Gastrocnemius medialis (tissue), 4 donors: ENCODE results near the gene ARHGAP12. TPM values are rescaled to one million over a fixed set of nuclear protein-coding genes. Genes with fewer than 3 reads are reported as not detected.

Experiments used
- ATAC-seq, 2 donors: fragments of 150-250 bp; one replicate each; pipeline ENCODE4 v1.9.1; 2016
- DNase-seq, 2 donors: peaks; one replicate each; pipeline ENCODE4 v3.0.0-alpha.2; 2019
- H3K27ac ChIP-seq, 4 donors: fragments of 200-600 bp; sonication (generic); 1 replicate in 1 of 4; 2 replicates in 3 of 4; pipeline ENCODE4 v1.5.1; 2016 to 2018; ENCODE audit warnings: mild to moderate bottlenecking in 2 of 4, moderate library complexity in 1 of 4
- H3K27me3 ChIP-seq, 3 donors: fragments of 200-600 bp; sonication (generic) in 2 of 3; 1 replicate in 1 of 3; 2 replicates in 2 of 3; pipeline versions ENCODE4 v1.5.1 to v1.6.0; 2016 to 2019; ENCODE audit warnings: mild to moderate bottlenecking in 1 of 3, moderate library complexity in 1 of 3
- H3K36me3 ChIP-seq, 2 donors: fragments of 200-600 bp; sonication (generic) in 1 of 2; one replicate each; pipeline ENCODE4 v1.5.1; 2017 to 2018
- H3K4me1 ChIP-seq, 2 donors: fragments of 200-600 bp; sonication (generic) in 1 of 2; one replicate each; pipeline ENCODE4 v1.5.1; 2016 to 2017; ENCODE audit warnings: mild to moderate bottlenecking in 2 of 2
- H3K4me3 ChIP-seq, 4 donors: fragments of 200-600 bp; sonication (generic) in 3 of 4; 1 replicate in 1 of 4; 2 replicates in 3 of 4; pipeline ENCODE4 v1.5.1; 2016 to 2019; ENCODE audit warnings: mild to moderate bottlenecking in 2 of 4
- H3K9me3 ChIP-seq, 3 donors: fragments of 200-600 bp; sonication (generic) in 2 of 3; 1 replicate in 1 of 3; 2 replicates in 2 of 3; pipeline ENCODE4 v1.5.1; 2016 to 2019
- POLR2A ChIP-seq, 2 donors: fragments of 450-650 bp; IDR thresholded peaks; one replicate each; pipeline ENCODE4 v1.6.1; 2017; ENCODE audit warnings: antibody characterized with exemption in 2 of 2, mild to moderate bottlenecking in 2 of 2, moderate library complexity in 2 of 2
- in situ Hi-C, 4 donors: fragments of 200-750 bp; cut with MboI; loops; one replicate each; pipeline versions ENCODE4 v1.15.0 to v1.8.0; 2017; ENCODE audit warnings: low sequenced_read_pairs in 4 of 4
- intact Hi-C: fragments of 100-400 bp; cut with DNase I; formaldehyde crosslinking; loops from one replicate; pipeline ENCODE4 v1.15.1; 2023; ENCODE audit warnings: low total_unique reads
- total RNA-seq, 4 donors: library from RNA; depleted of rRNA; stranded (reverse); fragments of >200 nt; gene quantifications; one replicate each; pipeline versions ENCODE4 v1.1.0 to v1.2.3, GENCODE V29; 2016
- TF ChIP-seq, protein P1 (sequence below), 5 experiments: fragments of 450-650 bp in 3 of 5; fragments of 200-600 bp in 2 of 5; sonication (generic) in 2 of 5; IDR thresholded peaks in 4 of 5; conservative IDR thresholded peaks in 1 of 5; 1 replicate in 4 of 5; 2 replicates in 1 of 5; pipeline ENCODE4 v1.5.1; 2016 to 2019; ENCODE audit warnings: antibody characterized with exemption in 5 of 5, mild to moderate bottlenecking in 3 of 5, moderate library complexity in 3 of 5

ARHGAP12 gene
- total RNA-seq, 4 donors from 2014 or later = 17.0 to 34.3 (median 21.6) TPM

DNA sequence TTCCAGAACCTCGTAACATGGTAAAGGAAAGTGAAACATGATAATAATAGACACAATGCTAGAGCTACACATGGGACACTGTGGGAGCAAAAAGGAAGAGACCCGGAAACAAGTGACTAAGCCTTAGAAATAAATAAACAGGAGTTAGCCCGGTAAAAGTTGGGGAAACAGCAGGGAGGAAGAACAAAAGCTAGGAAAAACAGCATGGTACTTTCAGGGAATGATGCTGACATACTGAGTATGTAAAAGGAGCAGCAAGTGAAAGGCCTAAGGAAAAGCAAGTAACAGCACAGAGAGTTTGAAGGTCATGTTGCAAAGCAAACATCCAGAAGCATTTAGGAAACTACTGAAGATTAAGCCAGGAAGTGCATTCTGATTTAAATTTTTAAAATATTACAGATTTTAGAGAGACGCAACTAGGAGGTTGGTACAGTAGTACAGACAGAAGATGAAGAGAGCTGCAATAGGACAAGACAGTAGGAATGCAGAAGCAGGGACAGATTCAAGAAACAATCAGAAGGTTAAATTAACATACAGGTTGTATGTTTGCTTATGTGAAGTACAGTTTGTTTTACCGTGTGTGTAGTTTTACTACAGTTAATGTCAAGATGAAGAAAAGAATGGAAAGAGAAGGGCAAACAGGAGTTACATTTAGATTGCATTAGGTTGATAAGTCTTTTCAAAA is 63.7 kb downstream of the ARHGAP12 start:
- DNase-seq (no peak), ATAC-seq (no peak)
- H3K9me3 ChIP-seq = no peaks in the 10 kb centered on the region
- TF ChIP-seq POLR2A (IDR thresholded peaks at IDR 0.05) = no peak
- TF ChIP-seq, protein P1, sequence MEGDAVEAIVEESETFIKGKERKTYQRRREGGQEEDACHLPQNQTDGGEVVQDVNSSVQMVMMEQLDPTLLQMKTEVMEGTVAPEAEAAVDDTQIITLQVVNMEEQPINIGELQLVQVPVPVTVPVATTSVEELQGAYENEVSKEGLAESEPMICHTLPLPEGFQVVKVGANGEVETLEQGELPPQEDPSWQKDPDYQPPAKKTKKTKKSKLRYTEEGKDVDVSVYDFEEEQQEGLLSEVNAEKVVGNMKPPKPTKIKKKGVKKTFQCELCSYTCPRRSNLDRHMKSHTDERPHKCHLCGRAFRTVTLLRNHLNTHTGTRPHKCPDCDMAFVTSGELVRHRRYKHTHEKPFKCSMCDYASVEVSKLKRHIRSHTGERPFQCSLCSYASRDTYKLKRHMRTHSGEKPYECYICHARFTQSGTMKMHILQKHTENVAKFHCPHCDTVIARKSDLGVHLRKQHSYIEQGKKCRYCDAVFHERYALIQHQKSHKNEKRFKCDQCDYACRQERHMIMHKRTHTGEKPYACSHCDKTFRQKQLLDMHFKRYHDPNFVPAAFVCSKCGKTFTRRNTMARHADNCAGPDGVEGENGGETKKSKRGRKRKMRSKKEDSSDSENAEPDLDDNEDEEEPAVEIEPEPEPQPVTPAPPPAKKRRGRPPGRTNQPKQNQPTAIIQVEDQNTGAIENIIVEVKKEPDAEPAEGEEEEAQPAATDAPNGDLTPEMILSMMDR (IDR thresholded peaks at IDR 0.05 in 4 of 5, conservative IDR thresholded peaks at IDR 0.05 in 1 of 5) = no peak
- H3K27ac ChIP-seq = peak overlapping the region in 3 of 4 donors; percentile 31 to 44 (median 41)
- in situ Hi-C loops (loop anchor here in 3 of 4 donors (5.0 to 25.0 kb wide), 3 partner anchors 82 to 147 kb away; no protein-coding TSS in a partner anchor), intact Hi-C loops (loop anchor here (5.0 to 10.0 kb wide), 2 partner anchors 62 to 510 kb away; partner anchors contain the start of gene ARHGAP12)
- H3K36me3 ChIP-seq = no peaks in the 10 kb centered on the region
- peaks cover 28 to 32% of the 10 kb centered on the region in 2 donors for H3K4me1 ChIP-seq
- no peaks in the 10 kb centered on the region for H3K27me3 ChIP-seq
- peak overlapping the region; percentile 1 to 22 (median 4) for H3K4me3 ChIP-seq

DNA sequence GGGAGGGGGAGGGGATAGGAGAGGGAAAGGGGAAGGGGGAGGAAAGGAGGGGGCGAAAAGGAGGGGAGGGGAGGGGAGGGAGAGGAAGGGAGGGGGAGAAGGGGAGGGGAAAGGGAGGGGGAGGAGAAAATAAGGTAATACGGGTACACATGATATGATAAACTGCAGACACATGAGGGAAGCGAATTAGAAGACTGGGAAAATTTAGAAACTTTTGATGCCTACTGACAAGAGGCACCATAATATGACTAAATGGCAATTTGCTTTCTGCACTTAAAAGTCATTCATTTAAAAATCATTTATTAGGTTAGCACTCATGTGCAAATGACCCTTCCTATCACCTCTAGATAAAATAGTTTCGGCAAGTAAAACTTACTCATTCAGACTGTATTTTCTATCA is 73.6 kb downstream of the ARHGAP12 start:
- H3K4me1 ChIP-seq = peaks cover 4 to 10% of the 10 kb centered on the region in 2 donors
- H3K27me3 ChIP-seq = no peaks in the 10 kb centered on the region
- no peak overlapping the region for H3K4me3 ChIP-seq
- in situ Hi-C loops = loop anchor here in 2 of 4 donors (10.0 to 25.0 kb wide), 2 partner anchors 150 to 157 kb away; no protein-coding TSS in a partner anchor
- H3K27ac ChIP-seq = no peak overlapping the region
- no peaks in the 10 kb centered on the region for H3K36me3 ChIP-seq
- DNase-seq (no peak), ATAC-seq (no peak)
- intact Hi-C loops = no loop called here
- TF ChIP-seq, protein P1 (IDR thresholded peaks at IDR 0.05 in 4 of 5, conservative IDR thresholded peaks at IDR 0.05 in 1 of 5) = no peak
- TF ChIP-seq POLR2A (IDR thresholded peaks at IDR 0.05) = no peak
- H3K9me3 ChIP-seq = no peaks in the 10 kb centered on the region

DNA sequence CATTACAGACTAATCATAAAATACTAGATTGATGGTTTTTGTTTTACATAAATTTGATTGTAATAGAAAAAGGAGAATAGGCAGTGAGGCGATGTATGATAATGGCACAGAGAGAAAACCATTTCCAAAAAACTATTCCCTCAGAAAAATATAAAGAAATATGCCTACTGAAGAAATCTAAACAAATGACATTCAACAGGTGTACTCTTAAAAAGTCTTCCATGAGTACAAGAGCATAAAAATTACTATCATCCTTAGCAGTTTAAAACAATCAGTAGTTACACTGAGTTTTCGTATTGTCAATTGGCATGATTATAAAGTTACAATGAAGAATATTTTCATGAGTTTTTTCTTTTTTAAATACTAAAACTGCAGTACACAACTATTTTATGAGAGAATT is 75.0 kb downstream of the ARHGAP12 start:
- TF ChIP-seq POLR2A (IDR thresholded peaks at IDR 0.05) = no peak
- TF ChIP-seq, protein P1 (IDR thresholded peaks at IDR 0.05 in 4 of 5, conservative IDR thresholded peaks at IDR 0.05 in 1 of 5) = no peak
- in situ Hi-C loops (loop anchor here in 2 of 4 donors (10.0 to 25.0 kb wide), 2 partner anchors 151 to 159 kb away; no protein-coding TSS in a partner anchor), intact Hi-C loops (no loop called here)
- no peaks in the 10 kb centered on the region for H3K27me3 ChIP-seq
- no peak overlapping the region for H3K4me3 ChIP-seq
- no peaks in the 10 kb centered on the region for H3K36me3 ChIP-seq
- peaks cover 4 to 10% of the 10 kb centered on the region in 2 donors for H3K4me1 ChIP-seq
- no peak overlapping the region for H3K27ac ChIP-seq
- no peaks in the 10 kb centered on the region for H3K9me3 ChIP-seq
- DNase-seq (no peak), ATAC-seq (no peak)

DNA sequence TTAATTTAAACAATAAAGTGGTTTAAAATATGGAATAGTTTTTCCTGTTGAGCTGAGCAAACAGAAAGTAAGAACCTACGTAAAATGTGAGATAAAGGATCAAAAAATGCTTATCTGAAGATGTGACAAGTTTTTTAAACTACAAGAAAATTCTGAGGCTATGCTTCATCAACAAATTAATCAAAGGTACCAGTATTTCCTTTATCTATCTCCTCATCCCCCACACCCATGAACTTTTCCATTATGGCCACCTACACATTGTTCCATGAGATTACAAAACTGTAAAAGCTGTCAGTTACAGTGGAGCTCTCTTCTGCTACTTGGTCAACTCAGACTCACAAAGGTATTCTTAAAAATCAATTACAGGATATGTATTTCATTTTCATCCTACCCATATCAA is 77.4 kb downstream of the ARHGAP12 start:
- no peak overlapping the region for H3K27ac ChIP-seq
- in situ Hi-C loops = loop anchor here in 2 of 4 donors (10.0 to 25.0 kb wide), 2 partner anchors 154 to 161 kb away; no protein-coding TSS in a partner anchor
- no peak for ATAC-seq
- H3K4me3 ChIP-seq = no peak overlapping the region
- no peak for DNase-seq
- TF ChIP-seq, protein P1 (IDR thresholded peaks at IDR 0.05 in 4 of 5, conservative IDR thresholded peaks at IDR 0.05 in 1 of 5) = no peak
- no peak for TF ChIP-seq POLR2A (IDR thresholded peaks at IDR 0.05)
- no peaks in the 10 kb centered on the region for H3K27me3 ChIP-seq
- H3K4me1 ChIP-seq = peaks cover 4 to 10% of the 10 kb centered on the region in 2 donors
- no peaks in the 10 kb centered on the region for H3K9me3 ChIP-seq
- intact Hi-C loops = no loop called here
- no peaks in the 10 kb centered on the region for H3K36me3 ChIP-seq
